Measurements from ENCODE around the gene KCNT1. TPM values are rescaled to one million over a fixed set of nuclear protein-coding genes. Genes with fewer than 3 reads are reported as not detected.

The KCNT1 gene
- total and polyA plus RNA-seq, 9 donors, result 3.2 to 13.1 (median 8.2) TPM

DNA sequence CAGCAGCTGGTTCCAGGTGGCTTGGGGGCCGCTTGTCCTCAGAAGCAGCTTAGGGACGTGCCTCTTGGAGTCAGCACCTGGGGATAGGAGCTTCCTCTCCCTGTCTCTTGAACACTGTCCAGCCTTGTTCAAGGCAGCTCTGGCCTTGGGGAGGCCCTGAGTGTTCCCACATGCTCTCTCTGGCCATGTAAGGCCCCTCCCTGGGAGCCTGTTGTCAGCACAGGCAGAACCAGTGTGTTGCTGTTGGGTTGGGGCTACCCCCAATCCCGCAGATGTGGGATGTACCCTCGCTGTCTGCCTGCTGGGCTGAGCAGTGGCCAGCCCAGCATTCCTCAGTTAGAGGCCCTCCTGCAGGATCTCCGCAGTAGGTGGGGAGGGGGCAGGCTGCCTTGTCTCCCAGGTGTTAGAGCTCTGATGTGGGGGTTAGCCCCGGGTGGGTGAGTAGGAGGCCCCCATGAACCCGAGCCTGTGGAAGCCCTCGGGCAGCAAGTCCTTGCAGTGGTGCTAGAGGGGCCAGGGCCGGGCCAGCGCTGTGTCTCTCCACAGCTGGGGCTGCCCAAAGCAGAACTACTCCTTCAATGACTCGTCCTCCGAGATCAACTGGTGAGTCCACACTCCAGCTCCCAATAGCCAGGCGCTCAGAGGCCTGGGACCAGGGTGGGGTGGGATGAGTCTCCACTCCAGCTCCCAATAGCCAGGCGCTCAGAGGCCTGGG lies 51.6 kb downstream of the KCNT1 start:
- no peak overlapping the region for H3K27ac ChIP-seq (ENCODE audit: low read length)
- DNase-seq, result no peak
- 73% methylated on average over 9 of the region's 14 CpGs for WGBS (ENCODE audit: insufficient coverage)
- peaks cover 4% of the 10 kb centered on the region for H3K27me3 ChIP-seq (ENCODE audit: control insufficient read depth, insufficient read depth, low read length)
- H3K36me3 ChIP-seq (ENCODE audit: control insufficient read depth, insufficient read depth, low read length), result no peaks in the 10 kb centered on the region
- peaks cover 15% of the 10 kb centered on the region for H3K4me1 ChIP-seq (ENCODE audit: control insufficient read depth, insufficient read depth, low read length)
- H3K4me3 ChIP-seq (ENCODE audit: low read length), result no peak overlapping the region
- no peaks in the 10 kb centered on the region for H3K9me3 ChIP-seq (replicated peaks; ENCODE audit: control insufficient read depth, low read depth, low read length)

DNA sequence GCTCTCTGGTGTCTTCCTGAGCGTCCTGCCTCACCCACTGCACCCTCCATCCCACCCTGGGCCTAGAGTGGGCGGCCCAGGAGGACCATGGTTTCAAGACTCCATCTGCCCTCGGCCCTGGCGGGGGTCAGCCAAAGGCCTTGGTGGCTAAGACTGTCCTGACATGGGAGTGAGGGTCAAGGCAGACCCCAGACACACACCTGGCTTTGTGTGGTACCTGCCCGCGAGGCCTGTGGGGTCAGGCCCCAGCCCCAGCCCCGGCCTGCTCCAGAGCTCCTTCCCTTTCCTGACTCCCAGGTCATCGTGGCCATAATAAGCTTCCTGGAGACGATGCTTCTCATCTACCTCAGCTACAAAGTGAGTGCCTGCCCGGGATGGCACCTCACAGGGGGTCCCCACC lies 54.6 kb downstream of the KCNT1 start:
- Histone ChIP-seq H3K27me3 (ENCODE audit: control insufficient read depth, insufficient read depth, low read length) (peaks cover 4% of the 10 kb centered on the region), H3K4me3 (ENCODE audit: low read length) (no peak overlapping the region), H3K9me3 (replicated peaks; ENCODE audit: control insufficient read depth, low read depth, low read length) (no peaks in the 10 kb centered on the region), H3K36me3 (ENCODE audit: control insufficient read depth, insufficient read depth, low read length) (peaks cover 4% of the 10 kb centered on the region), H3K4me1 (ENCODE audit: control insufficient read depth, insufficient read depth, low read length) (peaks cover 27% of the 10 kb centered on the region), H3K27ac (ENCODE audit: low read length) (no peak overlapping the region)
- DNase-seq, result no peak
- 86% methylated on average over 7 of the region's 10 CpGs for WGBS (ENCODE audit: insufficient coverage)

DNA sequence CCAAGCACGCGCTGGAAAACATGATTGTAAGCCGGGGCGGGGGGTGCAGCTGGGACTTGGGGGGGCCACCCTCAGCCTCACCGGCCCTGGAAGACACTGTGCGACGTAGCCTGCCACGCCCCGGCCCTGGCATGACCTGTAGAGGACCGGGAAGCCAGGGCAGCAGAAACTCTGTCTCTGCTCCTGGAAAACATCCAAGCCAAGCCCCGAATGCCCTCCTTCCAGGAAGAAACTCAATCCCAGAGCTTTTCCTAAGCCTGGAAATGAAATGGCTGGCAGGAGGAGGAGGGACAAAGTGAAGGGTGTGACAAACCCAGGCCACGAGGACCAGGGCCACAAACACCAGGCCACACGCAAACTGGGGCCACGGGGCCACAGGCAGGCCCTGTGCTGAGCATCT lies 55.4 kb downstream of the KCNT1 start:
- WGBS (ENCODE audit: insufficient coverage), result 53% methylated on average over 13 of the region's 14 CpGs

DNA sequence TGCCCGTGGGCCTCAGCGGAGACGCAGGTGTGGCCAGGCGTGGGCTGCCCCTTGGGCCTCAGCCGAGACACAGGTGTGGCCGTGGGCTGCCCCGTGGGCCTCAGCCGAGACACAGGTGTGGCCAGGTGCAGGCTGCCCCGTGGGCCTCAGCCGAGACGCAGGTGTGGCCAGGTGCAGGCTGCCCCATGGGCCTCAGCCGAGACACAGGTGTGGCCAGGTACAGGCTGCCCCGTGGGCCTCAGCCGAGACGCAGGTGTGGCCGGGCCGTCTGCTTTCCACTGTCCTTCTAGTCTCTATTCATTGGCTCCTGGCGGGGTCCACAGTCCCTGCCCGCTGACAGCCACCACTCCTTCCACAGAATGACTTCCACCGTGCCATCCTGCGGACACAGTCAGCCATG lies 56.1 kb downstream of the KCNT1 start:
- Histone ChIP-seq H3K4me3 (ENCODE audit: low read length) (no peak overlapping the region), H3K27me3 (ENCODE audit: control insufficient read depth, insufficient read depth, low read length) (peaks cover 4% of the 10 kb centered on the region), H3K36me3 (ENCODE audit: control insufficient read depth, insufficient read depth, low read length) (peaks cover 4% of the 10 kb centered on the region), H3K27ac (ENCODE audit: low read length) (no peak overlapping the region), H3K9me3 (replicated peaks; ENCODE audit: control insufficient read depth, low read depth, low read length) (no peaks in the 10 kb centered on the region), H3K4me1 (ENCODE audit: control insufficient read depth, insufficient read depth, low read length) (peaks cover 27% of the 10 kb centered on the region)
- WGBS (ENCODE audit: insufficient coverage), result 87% methylated on average over 21 of the region's 21 CpGs
- no peak for DNase-seq

More for the DNA sequence above, 55.4 kb downstream of the KCNT1 start:
- peak; percentile 74 for DNase-seq
- Histone ChIP-seq H3K36me3 (ENCODE audit: control insufficient read depth, insufficient read depth, low read length) (peaks cover 4% of the 10 kb centered on the region), H3K27ac (ENCODE audit: low read length) (peak overlapping the region; percentile 25), H3K27me3 (ENCODE audit: control insufficient read depth, insufficient read depth, low read length) (peaks cover 4% of the 10 kb centered on the region), H3K4me1 (ENCODE audit: control insufficient read depth, insufficient read depth, low read length) (peaks cover 27% of the 10 kb centered on the region), H3K4me3 (ENCODE audit: low read length) (no peak overlapping the region), H3K9me3 (replicated peaks; ENCODE audit: control insufficient read depth, low read depth, low read length) (no peaks in the 10 kb centered on the region)

DNA sequence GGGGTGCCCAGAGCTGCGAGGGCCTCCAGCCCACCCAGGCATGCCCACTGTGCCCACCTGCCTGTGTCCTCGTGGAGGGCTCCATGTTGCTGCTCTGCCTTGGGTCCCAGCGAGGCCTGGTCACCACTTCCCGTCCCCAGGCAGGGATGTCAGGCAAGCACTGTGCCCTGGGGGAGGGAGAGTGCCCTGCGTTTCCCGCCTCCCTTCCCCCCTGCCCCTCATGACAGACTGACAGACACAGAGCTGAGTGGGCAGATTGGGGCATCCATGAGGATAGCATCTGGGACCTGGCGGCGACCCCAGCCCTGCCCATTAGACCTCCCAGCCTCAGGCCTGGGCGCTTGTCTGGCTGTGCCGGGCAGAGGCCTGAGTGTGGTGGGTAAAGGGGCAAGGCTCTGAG lies 56.9 kb downstream of the KCNT1 start:
- 85% methylated on average over 5 of the region's 10 CpGs for WGBS (ENCODE audit: insufficient coverage)
- H3K4me1 ChIP-seq (ENCODE audit: control insufficient read depth, insufficient read depth, low read length), result peaks cover 27% of the 10 kb centered on the region
- H3K9me3 ChIP-seq (replicated peaks; ENCODE audit: control insufficient read depth, low read depth, low read length), result no peaks in the 10 kb centered on the region
- H3K27ac ChIP-seq (ENCODE audit: low read length), result no peak overlapping the region
- H3K27me3 ChIP-seq (ENCODE audit: control insufficient read depth, insufficient read depth, low read length), result peaks cover 4% of the 10 kb centered on the region
- DNase-seq, result no peak
- H3K36me3 ChIP-seq (ENCODE audit: control insufficient read depth, insufficient read depth, low read length), result peaks cover 4% of the 10 kb centered on the region
- no peak overlapping the region for H3K4me3 ChIP-seq (ENCODE audit: low read length)

DNA sequence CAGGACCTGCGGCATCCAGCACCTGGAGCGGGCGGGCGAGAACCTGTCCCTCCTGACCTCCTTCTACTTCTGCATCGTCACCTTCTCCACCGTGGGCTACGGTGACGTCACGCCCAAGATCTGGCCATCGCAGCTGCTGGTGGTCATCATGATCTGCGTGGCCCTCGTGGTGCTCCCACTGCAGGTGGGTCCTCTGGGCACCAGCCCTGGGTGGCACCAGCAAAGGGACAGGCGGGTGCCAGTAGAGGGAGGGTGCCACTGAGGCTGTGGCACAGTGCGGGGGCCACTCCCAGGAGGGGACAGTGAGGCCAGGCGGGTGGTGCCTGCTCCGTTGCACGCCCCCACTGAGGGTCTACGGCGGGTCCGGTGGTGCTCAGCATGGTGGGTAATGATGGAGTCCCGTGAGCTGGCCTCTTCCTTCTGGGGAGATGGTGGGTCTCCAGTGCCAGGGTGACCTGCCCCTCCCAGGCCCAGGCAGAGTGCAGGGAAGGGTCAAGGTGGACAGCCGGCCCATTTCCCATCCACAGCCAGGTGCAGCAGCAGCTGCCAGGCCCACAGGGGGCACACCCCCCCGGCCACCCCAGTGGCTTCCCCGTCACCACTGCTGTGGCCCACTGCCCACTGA lies 57.8 kb downstream of the KCNT1 start:
- H3K4me3 ChIP-seq (ENCODE audit: low read length), result no peak overlapping the region
- peaks cover 4% of the 10 kb centered on the region for H3K27me3 ChIP-seq (ENCODE audit: control insufficient read depth, insufficient read depth, low read length)
- WGBS (ENCODE audit: insufficient coverage), result 93% methylated on average over 18 of the region's 24 CpGs

DNA sequence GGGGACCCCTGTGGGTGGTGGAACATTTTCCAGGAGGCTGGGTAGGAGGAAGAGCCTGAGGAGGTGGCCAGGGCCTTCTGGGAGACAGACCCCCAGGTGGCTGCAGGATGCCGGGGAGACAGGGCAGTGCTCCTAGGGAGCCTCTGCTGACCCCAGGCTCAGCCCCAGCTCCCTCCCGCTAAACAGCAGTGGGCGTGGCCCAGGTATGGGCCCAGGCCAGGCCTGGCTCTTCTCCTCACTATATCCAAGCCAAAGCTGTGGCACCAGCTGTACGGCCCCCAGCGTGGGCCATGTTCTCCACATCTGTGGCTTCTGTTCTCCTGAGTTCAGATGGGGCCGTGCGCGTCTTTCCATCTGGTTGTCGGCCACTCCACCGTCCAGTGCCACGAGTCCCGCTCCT lies 58.5 kb downstream of the KCNT1 start:
- 75% methylated on average over 10 of the region's 12 CpGs for WGBS (ENCODE audit: insufficient coverage)
- Histone ChIP-seq H3K27me3 (ENCODE audit: control insufficient read depth, insufficient read depth, low read length) (peaks cover under 1% of the 10 kb centered on the region), H3K27ac (ENCODE audit: low read length) (no peak overlapping the region), H3K36me3 (ENCODE audit: control insufficient read depth, insufficient read depth, low read length) (peaks cover 4% of the 10 kb centered on the region), H3K4me3 (ENCODE audit: low read length) (no peak overlapping the region), H3K4me1 (ENCODE audit: control insufficient read depth, insufficient read depth, low read length) (peaks cover 27% of the 10 kb centered on the region), H3K9me3 (replicated peaks; ENCODE audit: control insufficient read depth, low read depth, low read length) (peaks cover 3% of the 10 kb centered on the region)
- DNase-seq, result no peak

More for the DNA sequence above, 57.8 kb downstream of the KCNT1 start:
- H3K36me3 ChIP-seq (ENCODE audit: control insufficient read depth, insufficient read depth, low read length), result peaks cover 4% of the 10 kb centered on the region
- peaks cover 27% of the 10 kb centered on the region for H3K4me1 ChIP-seq (ENCODE audit: control insufficient read depth, insufficient read depth, low read length)
- H3K27ac ChIP-seq (ENCODE audit: low read length), result no peak overlapping the region
- DNase-seq, result no peak
- no peaks in the 10 kb centered on the region for H3K9me3 ChIP-seq (replicated peaks; ENCODE audit: control insufficient read depth, low read depth, low read length)

DNA sequence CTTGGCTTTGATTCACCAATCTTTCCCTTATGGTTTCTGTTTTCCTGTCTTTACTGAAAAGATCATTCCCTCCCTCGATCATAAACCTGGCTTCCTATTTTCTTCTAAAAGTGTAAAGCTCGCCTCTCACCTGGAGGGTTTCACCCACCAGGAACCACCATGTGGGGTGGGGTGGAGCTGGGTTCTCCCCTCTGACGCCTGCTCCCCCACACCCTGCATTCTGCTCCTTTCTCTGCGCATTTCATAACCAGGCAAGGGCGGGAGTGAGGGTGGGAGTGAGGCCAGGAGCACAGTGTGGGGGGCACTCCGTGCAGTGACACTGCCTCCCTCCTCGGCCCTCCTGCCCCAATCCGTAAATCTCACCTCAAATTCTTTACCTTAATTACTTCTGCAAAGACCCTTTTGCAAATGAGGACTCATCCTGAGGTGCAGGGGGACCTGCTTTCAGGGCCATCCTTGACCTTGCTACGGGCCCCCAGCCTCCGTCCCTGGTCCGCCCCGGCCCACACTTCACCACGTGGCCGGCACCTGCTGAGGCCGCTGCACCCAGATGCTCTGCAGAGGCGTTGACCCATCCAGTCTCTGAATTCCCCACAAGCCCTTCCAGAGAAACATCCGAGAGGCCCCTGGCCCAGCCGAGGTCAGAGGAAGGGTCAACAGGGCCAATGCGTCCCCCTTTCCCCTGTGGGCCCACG lies 59.3 kb downstream of the KCNT1 start:
- DNase-seq, result no peak
- peaks cover 4% of the 10 kb centered on the region for H3K36me3 ChIP-seq (ENCODE audit: control insufficient read depth, insufficient read depth, low read length)
- H3K9me3 ChIP-seq (replicated peaks; ENCODE audit: control insufficient read depth, low read depth, low read length), result peaks cover 11% of the 10 kb centered on the region
- 57% methylated on average over 12 of the region's 20 CpGs for WGBS (ENCODE audit: insufficient coverage)
- no peaks in the 10 kb centered on the region for H3K27me3 ChIP-seq (ENCODE audit: control insufficient read depth, insufficient read depth, low read length)
- peaks cover 27% of the 10 kb centered on the region for H3K4me1 ChIP-seq (ENCODE audit: control insufficient read depth, insufficient read depth, low read length)
- no peak overlapping the region for H3K27ac ChIP-seq (ENCODE audit: low read length)
- H3K4me3 ChIP-seq (ENCODE audit: low read length), result no peak overlapping the region

DNA sequence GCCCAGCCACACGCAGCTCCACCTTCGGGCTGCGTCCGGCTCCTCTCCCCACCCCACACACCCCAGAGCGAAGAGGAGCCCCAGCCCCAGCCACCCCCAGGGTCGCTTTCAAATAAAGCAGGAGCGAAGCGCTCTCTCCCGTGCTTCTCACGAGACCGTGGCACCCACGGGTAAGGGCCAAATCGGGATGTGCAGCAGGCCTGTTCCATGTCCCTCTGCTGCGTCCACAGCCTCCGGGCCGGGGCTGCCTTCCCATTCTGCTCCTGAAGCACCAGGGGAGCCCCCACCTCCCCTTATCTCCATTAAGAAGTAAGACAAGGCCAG lies 59.8 kb downstream of the KCNT1 start:
- no peak overlapping the region for H3K4me3 ChIP-seq (ENCODE audit: low read length)
- H3K27ac ChIP-seq (ENCODE audit: low read length), result no peak overlapping the region
- H3K36me3 ChIP-seq (ENCODE audit: control insufficient read depth, insufficient read depth, low read length), result peaks cover 4% of the 10 kb centered on the region
- DNase-seq, result no peak
- H3K9me3 ChIP-seq (replicated peaks; ENCODE audit: control insufficient read depth, low read depth, low read length), result peaks cover 15% of the 10 kb centered on the region
- H3K27me3 ChIP-seq (ENCODE audit: control insufficient read depth, insufficient read depth, low read length), result no peaks in the 10 kb centered on the region
- peaks cover 27% of the 10 kb centered on the region for H3K4me1 ChIP-seq (ENCODE audit: control insufficient read depth, insufficient read depth, low read length)
- 80% methylated on average over 16 of the region's 16 CpGs for WGBS (ENCODE audit: insufficient coverage)

DNA sequence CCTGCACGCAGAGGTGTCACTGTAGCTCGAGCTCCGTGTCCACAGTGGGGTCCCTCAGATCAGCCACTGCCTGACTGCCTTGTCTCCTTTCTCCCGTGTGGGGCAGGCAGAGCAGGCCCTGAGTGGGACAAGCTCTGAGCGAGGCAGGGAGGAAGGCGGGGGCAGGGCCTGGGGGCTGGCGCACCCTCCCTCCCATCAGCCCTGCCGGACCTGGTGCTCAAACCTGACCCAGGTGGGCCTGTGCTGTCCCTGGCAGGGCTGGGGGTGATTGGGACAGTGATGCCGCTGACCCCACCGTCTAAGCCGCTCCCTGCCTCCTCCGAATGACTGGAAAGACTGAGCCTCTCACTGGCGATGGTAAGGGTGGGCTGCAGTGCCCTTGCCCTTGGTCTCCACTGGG lies 60.9 kb downstream of the KCNT1 start:
- 84% methylated on average over 13 of the region's 13 CpGs for WGBS (ENCODE audit: insufficient coverage)
- no peaks in the 10 kb centered on the region for H3K27me3 ChIP-seq (ENCODE audit: control insufficient read depth, insufficient read depth, low read length)
- H3K4me1 ChIP-seq (ENCODE audit: control insufficient read depth, insufficient read depth, low read length), result peaks cover 27% of the 10 kb centered on the region
- no peak overlapping the region for H3K27ac ChIP-seq (ENCODE audit: low read length)
- H3K9me3 ChIP-seq (replicated peaks; ENCODE audit: control insufficient read depth, low read depth, low read length), result peaks cover 20% of the 10 kb centered on the region
- H3K4me3 ChIP-seq (ENCODE audit: low read length), result no peak overlapping the region
- peaks cover 4% of the 10 kb centered on the region for H3K36me3 ChIP-seq (ENCODE audit: control insufficient read depth, insufficient read depth, low read length)
- no peak for DNase-seq
